Measurements from ENCODE around the gene CIAO1.

DNA sequence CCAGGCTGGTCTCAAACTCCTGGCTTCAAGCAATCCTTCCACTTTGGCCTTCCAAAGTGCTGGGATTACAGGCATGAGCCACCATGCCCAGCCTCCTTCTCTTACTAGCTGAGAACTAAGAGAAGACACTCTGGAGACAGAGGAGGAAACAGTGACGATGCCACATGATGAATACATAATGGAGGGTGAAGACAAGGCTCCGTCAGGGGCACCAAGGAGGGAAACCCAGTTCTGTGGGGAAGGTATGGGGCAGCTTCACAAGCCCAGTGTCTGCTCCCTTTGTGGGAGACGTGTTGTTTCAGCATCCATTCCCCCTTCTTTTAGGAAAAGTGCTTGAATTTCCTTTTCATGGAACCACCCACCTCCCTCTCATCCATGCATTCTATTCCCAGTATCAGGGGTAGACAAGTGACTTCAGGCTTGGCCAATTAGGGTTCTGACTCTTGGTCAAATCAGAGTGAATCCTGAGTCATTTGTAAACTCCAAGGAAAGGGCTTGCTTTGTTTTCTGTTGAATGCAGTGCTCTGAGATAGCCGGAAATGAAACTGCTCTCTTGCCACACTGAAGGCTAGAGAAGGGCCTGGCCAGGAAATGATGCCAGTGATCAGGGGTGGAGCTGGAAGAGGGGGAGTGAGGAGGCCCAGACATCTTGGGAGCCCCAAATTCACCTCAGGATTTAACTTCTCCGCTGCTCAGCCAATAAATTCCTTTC lies 24.0 kb upstream of the CIAO1 start:
- TF ChIP-seq, protein P1, sequence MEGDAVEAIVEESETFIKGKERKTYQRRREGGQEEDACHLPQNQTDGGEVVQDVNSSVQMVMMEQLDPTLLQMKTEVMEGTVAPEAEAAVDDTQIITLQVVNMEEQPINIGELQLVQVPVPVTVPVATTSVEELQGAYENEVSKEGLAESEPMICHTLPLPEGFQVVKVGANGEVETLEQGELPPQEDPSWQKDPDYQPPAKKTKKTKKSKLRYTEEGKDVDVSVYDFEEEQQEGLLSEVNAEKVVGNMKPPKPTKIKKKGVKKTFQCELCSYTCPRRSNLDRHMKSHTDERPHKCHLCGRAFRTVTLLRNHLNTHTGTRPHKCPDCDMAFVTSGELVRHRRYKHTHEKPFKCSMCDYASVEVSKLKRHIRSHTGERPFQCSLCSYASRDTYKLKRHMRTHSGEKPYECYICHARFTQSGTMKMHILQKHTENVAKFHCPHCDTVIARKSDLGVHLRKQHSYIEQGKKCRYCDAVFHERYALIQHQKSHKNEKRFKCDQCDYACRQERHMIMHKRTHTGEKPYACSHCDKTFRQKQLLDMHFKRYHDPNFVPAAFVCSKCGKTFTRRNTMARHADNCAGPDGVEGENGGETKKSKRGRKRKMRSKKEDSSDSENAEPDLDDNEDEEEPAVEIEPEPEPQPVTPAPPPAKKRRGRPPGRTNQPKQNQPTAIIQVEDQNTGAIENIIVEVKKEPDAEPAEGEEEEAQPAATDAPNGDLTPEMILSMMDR (IDR thresholded peaks at IDR 0.05) = no peak
- TF ChIP-seq POLR2A (IDR thresholded peaks at IDR 0.05) = peak in 1 of 4 donors; percentile 30

Measured in esophagus squamous epithelium (tissue), 4 donors.